IMR-90 (cell line): ENCODE measurements around the gene PACSIN2. TPM values are rescaled to one million over a fixed set of nuclear protein-coding genes. Genes with fewer than 3 reads are reported as not detected.

ENCODE experiments used
- ATAC-seq: fragments of 200-7000 bp; cut with Tn5 transposase; 2 replicates; pipeline ENCODE4 v1.9.1; 2020; ENCODE audit warnings: low read depth, mild to moderate bottlenecking, moderate library complexity
- BruUV-seq: library from RNA; stranded (reverse); fragments of 400-500 nt; replicated peaks from 2 replicates; lab custom pipeline; 2021; lab: Mats Ljungman, UMichigan
- CTCF ChIA-PET: fragments of 300-600 bp; formaldehyde crosslinking; extraction: SDS; loops from one replicate; lab custom pipeline; 2021; ENCODE audit warnings: antibody characterized with exemption; lab: Yijun Ruan, JAX
- POLR2A ChIA-PET: fragments of 300-600 bp; sonication (Branson Sonifier 250); formaldehyde crosslinking; loops from one replicate; lab custom pipeline; 2022; ENCODE audit warnings: antibody characterized with exemption; ENCODE audit not compliant: unreplicated experiment; lab: Charles Lee
- DNase-seq: peaks from one replicate; pipeline ENCODE4 v3.0.0; 2013
- H2AFZ ChIP-seq: replicated peaks from 2 replicates; pipeline ENCODE3; 2013; ENCODE audit warnings: low read length, mild to moderate bottlenecking; ENCODE audit not compliant: poor library complexity
- H2AK5ac ChIP-seq: 2 replicates; pipeline ENCODE4 v1.6.1; 2013; ENCODE audit warnings: low read depth, low read length, inconsistent platforms
- H2AK9ac ChIP-seq: replicated peaks from 2 replicates; pipeline ENCODE3; 2013; ENCODE audit warnings: mild to moderate bottlenecking, low read depth, low read length, moderate library complexity; ENCODE audit not compliant: poor library complexity
- H2BK120ac ChIP-seq: 2 replicates; pipeline ENCODE4 v1.6.1; 2013; ENCODE audit warnings: low read depth, low read length, inconsistent platforms
- H2BK15ac ChIP-seq: 3 replicates; pipeline ENCODE4 v1.6.1; 2013; ENCODE audit warnings: low read depth, low read length, inconsistent platforms
- H2BK20ac ChIP-seq: 2 replicates; pipeline ENCODE4 v1.6.1; 2013; ENCODE audit warnings: low read depth, mild to moderate bottlenecking, inconsistent platforms, low read length, moderate library complexity
- H2BK5ac ChIP-seq: 2 replicates; pipeline ENCODE4 v1.6.1; 2013; ENCODE audit warnings: mild to moderate bottlenecking, low read depth, low read length, inconsistent platforms; ENCODE audit not compliant: poor library complexity, severe bottlenecking
- H3K14ac ChIP-seq: replicated peaks from 2 replicates; pipeline ENCODE4 v1.6.1; 2013; ENCODE audit warnings: low read depth, low read length, inconsistent platforms
- H3K18ac ChIP-seq: 2 replicates; pipeline ENCODE4 v1.6.1; 2013; ENCODE audit warnings: low read depth, low read length, control low read depth
- H3K23ac ChIP-seq: 2 replicates; pipeline ENCODE4 v1.6.1; 2013; ENCODE audit warnings: low read depth, low read length, inconsistent platforms
- H3K27ac ChIP-seq: 2 replicates; pipeline ENCODE4 v1.5.1; 2013; ENCODE audit warnings: mild to moderate bottlenecking, control low read depth, low read length; ENCODE audit not compliant: insufficient read depth
- H3K27me3 ChIP-seq: 2 replicates; pipeline ENCODE4 v1.6.1; 2013; ENCODE audit warnings: low read length; ENCODE audit not compliant: control insufficient read depth, insufficient read depth
- H3K36me3 ChIP-seq: 2 replicates; pipeline ENCODE4 v1.6.1; 2013; ENCODE audit warnings: low read length, mixed read lengths; ENCODE audit not compliant: control insufficient read depth, insufficient read depth
- H3K4ac ChIP-seq: 2 replicates; pipeline ENCODE4 v1.6.1; 2013; ENCODE audit warnings: low read depth, low read length, inconsistent platforms
- H3K4me1 ChIP-seq: 2 replicates; pipeline ENCODE4 v1.6.1; 2013; ENCODE audit warnings: low read length, mixed read lengths; ENCODE audit not compliant: control insufficient read depth, insufficient read depth
- H3K4me2 ChIP-seq: 2 replicates; pipeline ENCODE4 v1.6.1; 2013; ENCODE audit warnings: low read depth, mild to moderate bottlenecking, control low read depth, low read length, moderate library complexity
- H3K4me3 ChIP-seq: 2 replicates; pipeline ENCODE4 v1.5.1; 2013; ENCODE audit warnings: low read depth, mild to moderate bottlenecking, control low read depth, low read length, moderate library complexity; ENCODE audit not compliant: insufficient read depth
- H3K56ac ChIP-seq: 2 replicates; pipeline ENCODE4 v1.6.1; 2013; ENCODE audit warnings: low read length, inconsistent platforms; ENCODE audit not compliant: insufficient read depth; ENCODE audit errors: extremely low read depth
- H3K79me1 ChIP-seq, 2 experiments: 2 replicates each; pipeline ENCODE4 v1.6.1; 2013; ENCODE audit warnings: low read length in 2 of 2, inconsistent platforms in 1 of 2, low read depth in 1 of 2
- H3K9ac ChIP-seq: 2 replicates; pipeline ENCODE4 v1.6.1; 2013; ENCODE audit warnings: low read depth, low read length, control low read depth
- H3K9me1 ChIP-seq: 2 replicates; pipeline ENCODE4 v1.6.1; 2013; ENCODE audit warnings: low read length, inconsistent platforms; ENCODE audit not compliant: insufficient read depth
- H3K9me3 ChIP-seq: 2 replicates; pipeline ENCODE4 v1.6.1; 2013; ENCODE audit warnings: low read length; ENCODE audit not compliant: control insufficient read depth, insufficient read depth
- H4K20me1 ChIP-seq: 2 replicates; pipeline ENCODE4 v1.6.1; 2013; ENCODE audit warnings: low read length, inconsistent platforms; ENCODE audit not compliant: insufficient read depth
- H4K5ac ChIP-seq: 2 replicates; pipeline ENCODE4 v1.6.1; 2013; ENCODE audit warnings: mild to moderate bottlenecking, low read depth, low read length, control low read depth
- H4K8ac ChIP-seq, 2 experiments: 2 replicates each; pipeline ENCODE4 v1.6.1; 2013; ENCODE audit warnings: low read depth in 2 of 2, low read length in 2 of 2, control low read depth in 1 of 2, inconsistent platforms in 1 of 2
- H4K91ac ChIP-seq: 2 replicates; pipeline ENCODE4 v1.6.1; 2013; ENCODE audit warnings: low read depth, low read length, inconsistent platforms; ENCODE audit not compliant: insufficient read depth
- MXI1 ChIP-seq: IDR thresholded peaks from 2 replicates; pipeline ENCODE4 v1.6.1; 2012; ENCODE audit warnings: low read depth, mild to moderate bottlenecking, low read length, moderate library complexity, borderline replicate concordance
- WGBS, 2 experiments: methylation state at CpG; one replicate each; pipeline versions ENCODE4 v1.1.5 to v1.1.7; 2013; ENCODE audit warnings: missing lambda C conversion rate in 2 of 2; ENCODE audit not compliant: insufficient read length in 1 of 2; ENCODE audit errors: extremely low coverage in 2 of 2; 5-methylcytosine and 5-hydroxymethylcytosine counted together
- dilution Hi-C: fragments of 300-500 bp; cut with HindIII; formaldehyde crosslinking; loops from one replicate; pipeline ENCODE4 v1.14.3; 2018; ENCODE audit warnings: low sequenced_read_pairs; ENCODE audit not compliant: unreplicated experiment
- in situ Hi-C: fragments of 300-500 bp; cut with MboI; formaldehyde crosslinking; loops from 3 replicates; pipeline ENCODE4 v1.14.3; 2019; ENCODE audit warnings: low sequenced_read_pairs, inconsistent platforms, mixed read lengths
- intact Hi-C: fragments of 100-400 bp; cut with micrococcal nuclease; formaldehyde crosslinking; loops from 2 replicates; pipeline ENCODE4 v1.10.0; 2022
- polyA plus RNA-seq, 3 experiments: library from polyadenylated mRNA; depleted of rRNA; stranded (reverse); fragments of >200 nt; gene quantifications; 2 replicates each; pipeline ENCODE4 v1.2.3, GENCODE V29; 2012; ENCODE audit warnings: low replicate concordance in 1 of 3
- total RNA-seq: library from RNA; depleted of rRNA; stranded (reverse); fragments of >200 nt; gene quantifications from 2 replicates; pipeline ENCODE4 v1.2.3, GENCODE V29; 2012
- TF ChIP-seq, protein P1 (sequence below): fragments of 150-350 bp; IDR thresholded peaks from 2 replicates; pipeline ENCODE4 v1.6.1; 2017; ENCODE audit warnings: mild to moderate bottlenecking, antibody characterized with exemption, low read length, low read depth

The PACSIN2 gene
- total and polyA plus RNA-seq, 2 of the 4 experiments (the other 2 are of a cell fraction), result 85.0 to 118 TPM

DNA sequence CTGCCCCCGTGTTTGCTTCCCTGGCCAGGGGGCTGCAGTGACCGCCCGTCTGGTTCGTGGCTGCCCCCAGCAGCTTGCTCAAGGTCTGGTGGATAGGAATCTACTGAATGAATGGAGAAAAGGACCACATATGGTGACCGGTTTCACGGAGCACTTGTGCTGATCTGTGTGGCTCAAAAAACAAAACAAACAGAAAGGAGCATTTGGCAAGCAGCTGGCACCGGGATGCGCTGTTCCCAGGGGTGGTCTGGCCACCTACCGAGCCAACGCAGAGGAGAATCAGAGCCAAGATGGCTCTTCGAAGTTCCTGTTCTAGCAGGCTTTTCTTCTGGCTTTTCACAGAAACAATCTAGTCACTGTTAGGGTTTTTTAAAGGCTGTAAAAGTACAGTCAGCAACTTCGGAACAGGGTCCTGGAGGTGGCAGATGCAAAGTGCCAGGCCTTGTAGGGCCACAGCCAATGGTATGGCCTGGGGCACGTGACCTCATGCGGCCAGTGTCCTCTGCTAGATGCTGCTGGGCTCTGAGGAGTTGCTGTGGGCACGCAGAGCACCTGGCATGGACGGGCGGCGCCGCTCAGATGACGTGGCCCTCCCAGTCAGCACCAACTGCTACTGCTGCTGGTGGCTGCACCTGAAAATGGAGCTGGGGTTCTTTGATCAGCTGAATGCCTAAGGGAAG lies 27.3 kb upstream of the PACSIN2 start:
- in situ Hi-C loops, result no loop called here
- Histone ChIP-seq H3K14ac (no peak overlapping the region), H3K4me2 (no peak overlapping the region), H3K27ac (no peak overlapping the region), H3K4me3 (no peak overlapping the region), H3K9me1 (peaks cover 5% of the 10 kb centered on the region; the same call in 1 of the 2 replicates), H4K20me1 (no peaks in the 10 kb centered on the region), H3K36me3 (peaks cover 4% of the 10 kb centered on the region), H3K4ac (no peak overlapping the region), H4K91ac (no peak overlapping the region), H3K18ac (no peak overlapping the region), H2AK5ac (no peak overlapping the region), H2AFZ (peak overlapping the region; percentile 43), H3K56ac (no peak overlapping the region), H3K27me3 (no peaks in the 10 kb centered on the region), H2BK120ac (no peak overlapping the region), H3K4me1 (0 out of 2 replicates have a peak, but pooled peaks cover 1% of the 10 kb centered on the region), H4K5ac (no peak overlapping the region), H2BK5ac (no peak overlapping the region), H3K9ac (no peak overlapping the region), H3K9me3 (no peaks in the 10 kb centered on the region), H4K8ac (no peak overlapping the region), H2BK15ac (no peak overlapping the region), H3K23ac (no peak overlapping the region), H2BK20ac (no peak overlapping the region), H2AK9ac (no peak overlapping the region), H3K79me1 (no peaks in the 10 kb centered on the region)
- ATAC-seq (peak; percentile 56), DNase-seq (peak; percentile 24)
- ChIA-PET CTCF (interaction anchor here (1.2 kb wide), 1 partner anchor 42 kb away, joined by 3 read pairs; no protein-coding TSS in a partner anchor), POLR2A (no interaction called here)
- TF ChIP-seq MXI1, result no peak
- TF ChIP-seq, protein P1, sequence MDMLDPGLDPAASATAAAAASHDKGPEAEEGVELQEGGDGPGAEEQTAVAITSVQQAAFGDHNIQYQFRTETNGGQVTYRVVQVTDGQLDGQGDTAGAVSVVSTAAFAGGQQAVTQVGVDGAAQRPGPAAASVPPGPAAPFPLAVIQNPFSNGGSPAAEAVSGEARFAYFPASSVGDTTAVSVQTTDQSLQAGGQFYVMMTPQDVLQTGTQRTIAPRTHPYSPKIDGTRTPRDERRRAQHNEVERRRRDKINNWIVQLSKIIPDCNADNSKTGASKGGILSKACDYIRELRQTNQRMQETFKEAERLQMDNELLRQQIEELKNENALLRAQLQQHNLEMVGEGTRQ, result peak; percentile 9; the same call in 1 of the 2 replicates
- 75% methylated on average over 14 of the region's 20 CpGs; no CpG with 5 or more reads in 1 of the 2 experiments for WGBS, 2 experiments
- intact Hi-C loops, result no loop called here
- dilution Hi-C loops, result no loop called here
- no TSS peak for BruUV-seq
